Astrocyte of the cerebellum (primary cell): ENCODE results near the gene CHSY3.
"Not testable (repeated sequence)": the region's sequence is repeated elsewhere in the genome, so short reads cannot be mapped to it uniquely, and the experiment has no call there.

Experiments used
- DNase-seq: peaks from one replicate; pipeline ENCODE4 v3.0.0-alpha.2; 2011; ENCODE audit warnings: low read depth
- H3K4me3 ChIP-seq: 2 replicates; pipeline ENCODE4 v1.5.1; 2011; ENCODE audit warnings: mild to moderate bottlenecking, low read depth, low read length, moderate library complexity
- CTCF ChIP-seq: IDR thresholded peaks from 2 replicates; pipeline ENCODE4 v1.5.1; 2012; ENCODE audit warnings: low read length, low read depth, moderate library complexity, mild to moderate bottlenecking; ENCODE audit errors: missing control alignments
- in situ Hi-C: cut with HindIII; loops from 2 replicates; pipeline ENCODE4 v1.10.0; 2017; ENCODE audit warnings: low sequenced_read_pairs

CHSY3 gene

GRCh38 chr5:130183115-130183514 lies 278.9 kb downstream of the CHSY3 start:
- no peak for DNase-seq
- H3K4me3 ChIP-seq, result no peak overlapping the region
- in situ Hi-C loops, result no loop called here
- no peak for TF ChIP-seq CTCF

GRCh38 chr5:130189961-130190360 lies 285.7 kb downstream of the CHSY3 start:
- DNase-seq, result no peak
- in situ Hi-C loops, result no loop called here
- TF ChIP-seq CTCF, result no peak
- no peak overlapping the region for H3K4me3 ChIP-seq

DNA sequence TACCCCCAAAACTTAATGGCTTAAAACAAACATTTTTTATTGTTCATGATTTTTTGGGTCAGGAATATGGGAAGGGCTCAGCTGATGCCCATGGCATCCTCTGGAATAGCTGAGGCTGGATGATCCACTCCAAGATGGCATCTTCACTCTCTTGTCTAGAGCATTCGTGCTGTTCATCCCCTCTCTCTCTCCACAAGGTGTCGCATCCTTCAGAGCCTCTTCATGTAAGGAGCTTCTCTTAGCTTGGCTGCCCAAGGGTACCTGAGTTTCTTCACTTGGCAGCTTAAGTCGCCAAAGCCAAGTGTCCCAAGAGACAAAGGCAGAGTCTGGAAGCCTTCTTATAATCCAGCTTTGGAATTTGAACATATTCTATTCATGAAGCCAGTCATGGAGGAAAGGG lies 294.7 kb downstream of the CHSY3 start:
- TF ChIP-seq CTCF, result peak; percentile 28
- no peak overlapping the region for H3K4me3 ChIP-seq
- in situ Hi-C loops, result no loop called here
- no peak for DNase-seq

GRCh38 chr5:130206686-130207085 lies 302.4 kb downstream of the CHSY3 start:
- no peak overlapping the region for H3K4me3 ChIP-seq
- no peak for TF ChIP-seq CTCF
- in situ Hi-C loops, result no loop called here
- no peak for DNase-seq

DNA sequence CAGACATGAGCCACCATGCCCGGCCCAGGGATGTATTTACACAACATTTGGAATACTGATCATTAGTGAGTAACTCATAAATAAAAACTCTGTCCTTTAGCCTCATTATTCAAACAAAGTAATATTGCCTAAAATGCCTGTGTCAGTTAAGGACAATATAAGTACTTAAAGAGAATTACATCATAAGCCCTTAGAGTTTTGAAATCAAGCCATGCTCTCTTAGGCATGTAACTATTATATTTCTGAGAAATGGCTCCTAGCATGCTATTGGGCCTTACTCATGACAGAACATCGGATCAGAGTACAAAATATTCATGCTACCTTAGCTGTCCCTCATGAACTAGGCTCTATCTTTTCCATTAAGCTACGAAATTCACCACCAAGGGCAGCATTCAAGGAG lies 309.3 kb downstream of the CHSY3 start:
- no peak for DNase-seq

DNA sequence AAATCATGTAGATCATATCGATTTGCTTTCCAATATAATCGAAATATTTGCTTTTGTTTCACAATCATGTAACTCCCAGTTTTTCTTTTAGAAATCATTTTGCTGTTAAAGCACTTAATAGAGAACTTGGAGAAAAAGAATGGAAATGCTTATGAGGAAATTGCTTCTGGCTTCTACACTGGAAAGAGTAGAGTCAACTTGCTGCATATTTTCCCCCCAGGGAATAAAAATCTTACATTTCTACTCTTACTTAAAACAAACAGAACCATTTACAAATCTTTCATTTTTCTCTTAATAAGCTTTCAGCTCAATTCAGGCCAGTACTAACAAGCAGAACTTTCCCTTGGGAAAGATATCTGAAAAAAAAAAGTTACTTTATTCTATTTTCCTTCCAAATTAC lies 312.0 kb downstream of the CHSY3 start:
- TF ChIP-seq CTCF, result no peak
- H3K4me3 ChIP-seq, result no peak overlapping the region
- no peak for DNase-seq
- in situ Hi-C loops, result no loop called here

More for the DNA sequence above, 309.3 kb downstream of the CHSY3 start:
- no peak overlapping the region for H3K4me3 ChIP-seq
- in situ Hi-C loops, result no loop called here
- no peak for TF ChIP-seq CTCF

DNA sequence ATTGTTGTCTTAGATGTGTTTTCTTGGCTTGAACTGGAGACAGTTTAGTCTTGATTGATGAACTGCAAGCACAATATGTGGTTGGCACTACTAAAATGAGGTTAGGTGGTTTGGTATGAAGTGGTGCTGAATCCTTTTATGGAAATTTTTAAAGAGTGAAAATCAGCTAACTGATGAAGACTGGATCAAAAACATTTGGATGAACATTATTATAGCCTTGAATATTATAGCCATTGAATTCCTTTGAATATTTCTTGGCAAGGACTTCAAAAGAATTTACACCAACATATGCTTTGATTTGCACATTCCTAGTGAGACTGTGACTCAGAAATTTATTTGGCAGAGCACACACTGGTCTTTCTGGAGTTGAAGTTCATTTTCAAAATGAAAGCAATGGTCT lies 318.3 kb downstream of the CHSY3 start:
- DNase-seq, result peak; percentile 92
- in situ Hi-C loops, result no loop called here
- no peak for TF ChIP-seq CTCF
- no peak overlapping the region for H3K4me3 ChIP-seq

- in situ Hi-C loops, DNase-seq, H3K4me3 ChIP-seq: not testable (repeated sequence)
These were observed 322.3 kb downstream of the CHSY3 start for GRCh38 chr5:130226556-130226955.
